MM.1S (cell line): Measurements from ENCODE around the gene OR52D1.

Experiments
- DNase-seq: peaks from one replicate; pipeline ENCODE4 v3.0.0-alpha.2; 2015
- H2AFZ ChIP-seq: fragments of 300-600 bp; sonication (generic); 2 replicates; pipeline ENCODE4 v1.6.0; 2016; ENCODE audit warnings: antibody characterized with exemption, low read length
- H3F3A ChIP-seq: fragments of 300-600 bp; sonication (generic); 2 replicates; pipeline ENCODE4 v1.6.1; 2016; ENCODE audit warnings: mild to moderate bottlenecking, antibody characterized with exemption, low read length, moderate library complexity, mixed read lengths; ENCODE audit not compliant: insufficient read depth
- H3K27ac ChIP-seq: fragments of 300-600 bp; sonication (generic); 2 replicates; pipeline ENCODE4 v1.5.1; 2016; ENCODE audit warnings: mild to moderate bottlenecking, low read length
- H3K27me3 ChIP-seq: fragments of 300-600 bp; sonication (generic); replicated peaks from 2 replicates; pipeline ENCODE4 v1.6.0; 2016; ENCODE audit warnings: low read length; ENCODE audit not compliant: insufficient read depth
- H3K36me3 ChIP-seq: fragments of 300-600 bp; sonication (generic); replicated peaks from 2 replicates; pipeline ENCODE4 v1.6.1; 2016; ENCODE audit warnings: mild to moderate bottlenecking, low read length, mixed read lengths; ENCODE audit not compliant: insufficient read depth
- H3K4me1 ChIP-seq: fragments of 300-600 bp; sonication (generic); 2 replicates; pipeline ENCODE4 v1.6.1; 2016; ENCODE audit warnings: low read length, mixed read lengths
- H3K4me2 ChIP-seq: fragments of 300-600 bp; sonication (generic); 2 replicates; pipeline ENCODE4 v1.6.0; 2016; ENCODE audit warnings: low read depth, low read length
- H3K4me3 ChIP-seq: fragments of 300-600 bp; sonication (generic); 2 replicates; pipeline ENCODE4 v1.5.1; 2016; ENCODE audit warnings: low read length, mixed read lengths
- H3K79me2 ChIP-seq: fragments of 300-600 bp; sonication (generic); 2 replicates; pipeline ENCODE4 v1.6.1; 2016; ENCODE audit warnings: mixed run types, low read length, mixed read lengths
- H3K9ac ChIP-seq: fragments of 300-600 bp; sonication (generic); 2 replicates; pipeline ENCODE4 v1.6.1; 2016; ENCODE audit warnings: low read length, mixed read lengths
- H3K9me2 ChIP-seq: fragments of 300-600 bp; sonication (generic); replicated peaks from 2 replicates; pipeline ENCODE4 v1.6.1; 2016; ENCODE audit warnings: mild to moderate bottlenecking, low read length, mixed read lengths; ENCODE audit not compliant: insufficient read depth
- H3K9me3 ChIP-seq: fragments of 300-600 bp; sonication (generic); replicated peaks from 2 replicates; pipeline ENCODE4 v1.6.1; 2016; ENCODE audit warnings: mild to moderate bottlenecking, low read length, mixed read lengths; ENCODE audit not compliant: insufficient read depth
- H4K20me1 ChIP-seq: fragments of 300-600 bp; sonication (generic); 2 replicates; pipeline ENCODE4 v1.6.1; 2016; ENCODE audit warnings: mild to moderate bottlenecking, low read length, moderate library complexity, mixed read lengths; ENCODE audit not compliant: insufficient read depth
- EZH2 ChIP-seq: fragments of 300-600 bp; sonication (generic); optimal IDR thresholded peaks from 2 replicates; pipeline ENCODE3; 2017; ENCODE audit warnings: low read depth, mild to moderate bottlenecking, antibody characterized with exemption, low read length, mixed read lengths
- EZH2phosphoT487 ChIP-seq: fragments of 300-600 bp; sonication (generic); IDR thresholded peaks from 2 replicates; pipeline ENCODE4 v1.6.1; 2018; ENCODE audit warnings: antibody characterized with exemption, low read length
- TF ChIP-seq, protein P1 (sequence below): fragments of 300-600 bp; sonication (generic); IDR thresholded peaks from 2 replicates; pipeline ENCODE4 v1.5.1; 2016; ENCODE audit warnings: antibody characterized with exemption, low read length, mixed read lengths

The OR52D1 gene

DNA sequence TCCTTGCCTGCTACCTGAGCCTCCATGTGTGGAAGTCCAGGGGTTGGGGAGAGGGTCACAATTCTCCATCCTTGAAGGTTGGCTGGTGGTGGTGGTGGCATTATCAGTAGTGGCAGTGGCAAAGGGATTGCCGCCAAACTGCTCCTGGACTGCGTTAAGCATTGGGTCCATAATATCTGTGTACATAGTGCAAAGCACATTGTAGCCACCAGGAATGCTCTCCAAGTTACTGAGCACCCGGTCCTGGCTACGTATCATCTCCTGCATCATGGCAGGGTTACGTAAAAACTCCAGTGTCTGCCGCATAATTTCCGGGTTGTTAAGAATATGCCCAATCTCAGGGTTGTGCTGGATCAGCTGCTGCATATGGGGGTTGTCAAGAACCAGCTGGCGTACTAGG is 20.1 kb downstream of the OR52D1 start:
- Histone ChIP-seq H3K9ac (no peak overlapping the region), H3K79me2 (no peaks in the 10 kb centered on the region), H3K36me3 (no peaks in the 10 kb centered on the region), H2AFZ (no peak overlapping the region), H3K9me2 (no peaks in the 10 kb centered on the region), H3K27me3 (no peaks in the 10 kb centered on the region), H4K20me1 (no peaks in the 10 kb centered on the region), H3K27ac (no peak overlapping the region), H3K4me1 (no peaks in the 10 kb centered on the region), H3K4me2 (no peak overlapping the region), H3K9me3 (no peaks in the 10 kb centered on the region), H3F3A (no peaks in the 10 kb centered on the region), H3K4me3 (no peak overlapping the region)
- TF ChIP-seq, protein P1, sequence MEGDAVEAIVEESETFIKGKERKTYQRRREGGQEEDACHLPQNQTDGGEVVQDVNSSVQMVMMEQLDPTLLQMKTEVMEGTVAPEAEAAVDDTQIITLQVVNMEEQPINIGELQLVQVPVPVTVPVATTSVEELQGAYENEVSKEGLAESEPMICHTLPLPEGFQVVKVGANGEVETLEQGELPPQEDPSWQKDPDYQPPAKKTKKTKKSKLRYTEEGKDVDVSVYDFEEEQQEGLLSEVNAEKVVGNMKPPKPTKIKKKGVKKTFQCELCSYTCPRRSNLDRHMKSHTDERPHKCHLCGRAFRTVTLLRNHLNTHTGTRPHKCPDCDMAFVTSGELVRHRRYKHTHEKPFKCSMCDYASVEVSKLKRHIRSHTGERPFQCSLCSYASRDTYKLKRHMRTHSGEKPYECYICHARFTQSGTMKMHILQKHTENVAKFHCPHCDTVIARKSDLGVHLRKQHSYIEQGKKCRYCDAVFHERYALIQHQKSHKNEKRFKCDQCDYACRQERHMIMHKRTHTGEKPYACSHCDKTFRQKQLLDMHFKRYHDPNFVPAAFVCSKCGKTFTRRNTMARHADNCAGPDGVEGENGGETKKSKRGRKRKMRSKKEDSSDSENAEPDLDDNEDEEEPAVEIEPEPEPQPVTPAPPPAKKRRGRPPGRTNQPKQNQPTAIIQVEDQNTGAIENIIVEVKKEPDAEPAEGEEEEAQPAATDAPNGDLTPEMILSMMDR, result no peak
- no peak for TF ChIP-seq EZH2phosphoT487
- no peak for TF ChIP-seq EZH2
- no peak for DNase-seq

GRCh38 chr11:5509803-5510202 is 21.3 kb downstream of the OR52D1 start, which contains the start of gene UBQLN3:
Gene UBQLN3 (minus strand): TSS chr11:5509957. CDS start chr11:5509558, 399 bp downstream.
- Histone ChIP-seq H3K4me1 (no peaks in the 10 kb centered on the region), H3K36me3 (no peaks in the 10 kb centered on the region), H3K27ac (no peak within 1 kb of the TSS), H3K4me3 (no peak within 1 kb of the TSS), H3K9me3 (no peaks in the 10 kb centered on the region), H4K20me1 (no peaks in the 10 kb centered on the region), H3K79me2 (no peaks in the 10 kb centered on the region), H3K9me2 (no peaks in the 10 kb centered on the region), H3K27me3 (no peaks in the 10 kb centered on the region), H3F3A (no peaks in the 10 kb centered on the region), H2AFZ (no peak within 1 kb of the TSS), H3K9ac (no peak within 1 kb of the TSS), H3K4me2 (no peak within 1 kb of the TSS)
- TF ChIP-seq EZH2phosphoT487, result no peak
- TF ChIP-seq, protein P1, result no peak
- no peak for DNase-seq

- Histone ChIP-seq H3K4me1 (no peaks in the 10 kb centered on the region), H3K27ac (no peak overlapping the region), H2AFZ (no peak overlapping the region), H3K9me3 (no peaks in the 10 kb centered on the region), H3K79me2 (no peaks in the 10 kb centered on the region), H3K27me3 (no peaks in the 10 kb centered on the region), H3K4me3 (no peak overlapping the region), H3K9ac (no peak overlapping the region), H4K20me1 (no peaks in the 10 kb centered on the region), H3K36me3 (no peaks in the 10 kb centered on the region), H3K9me2 (no peaks in the 10 kb centered on the region), H3F3A (no peaks in the 10 kb centered on the region), H3K4me2 (no peak overlapping the region)
- no peak for TF ChIP-seq EZH2
- no peak for TF ChIP-seq EZH2phosphoT487
- TF ChIP-seq, protein P1, result no peak
- no peak for DNase-seq
Measured at GRCh38 chr11:5514841-5515240, 26.4 kb downstream of the OR52D1 start.
